PC-9 (cell line): Measurements from ENCODE around the gene GYPC. TPM values are rescaled to one million over a fixed set of nuclear protein-coding genes. Genes with fewer than 3 reads are reported as not detected.

Experiments
- BruUV-seq: library from RNA; stranded (reverse); fragments of 400-500 nt; replicated peaks from 2 replicates; lab custom pipeline; 2021; lab: Mats Ljungman, UMichigan
- CTCF ChIA-PET: fragments of 300-600 bp; sonication (Branson Sonifier 250); formaldehyde crosslinking; loops from one replicate; lab custom pipeline; 2022; ENCODE audit warnings: antibody characterized with exemption; lab: Charles Lee
- POLR2A ChIA-PET: fragments of 300-600 bp; sonication (Branson Sonifier 250); formaldehyde crosslinking; loops from one replicate; lab custom pipeline; 2022; ENCODE audit warnings: antibody characterized with exemption; ENCODE audit not compliant: unreplicated experiment; lab: Charles Lee
- DNase-seq, 2 experiments: peaks; one replicate each; pipeline versions ENCODE4 v3.0.0 to v3.0.0-alpha.2; 2015 to 2022; ENCODE audit warnings: mixed read lengths in 1 of 2
- H2AFZ ChIP-seq: fragments of 200-600 bp; sonication (generic); 2 replicates; pipeline ENCODE4 v1.8.1; 2017; ENCODE audit warnings: antibody characterized with exemption
- H3F3A ChIP-seq: fragments of 200-600 bp; sonication (generic); 2 replicates; pipeline ENCODE4 v1.8.1; 2017; ENCODE audit warnings: antibody characterized with exemption, mild to moderate bottlenecking, low read depth; ENCODE audit not compliant: insufficient read depth
- H3K27ac ChIP-seq: fragments of 200-600 bp; sonication (generic); 2 replicates; pipeline ENCODE4 v1.6.1; 2016; ENCODE audit warnings: mixed run types
- H3K27me3 ChIP-seq: fragments of 200-600 bp; sonication (generic); 2 replicates; pipeline ENCODE4 v1.6.1; 2016; ENCODE audit warnings: low read depth, mixed run types; ENCODE audit not compliant: insufficient read depth
- H3K36me3 ChIP-seq: fragments of 200-600 bp; sonication (generic); 2 replicates; pipeline ENCODE4 v1.6.1; 2016; ENCODE audit warnings: low read depth, mixed run types
- H3K4me1 ChIP-seq: fragments of 200-600 bp; sonication (generic); replicated peaks from 2 replicates; pipeline ENCODE4 v1.6.1; 2016; ENCODE audit warnings: mixed run types; ENCODE audit not compliant: insufficient read depth
- H3K4me2 ChIP-seq: fragments of 200-600 bp; sonication (generic); 2 replicates; pipeline ENCODE4 v1.6.1; 2017; ENCODE audit warnings: mixed run types
- H3K4me3 ChIP-seq: fragments of 200-600 bp; sonication (generic); 2 replicates; pipeline ENCODE4 v1.6.1; 2016; ENCODE audit warnings: mixed run types
- H3K79me2 ChIP-seq: fragments of 200-600 bp; sonication (generic); 2 replicates; pipeline ENCODE4 v1.6.1; 2017; ENCODE audit warnings: low read depth, mixed run types
- H3K9me2 ChIP-seq: fragments of 200-600 bp; sonication (generic); 2 replicates; pipeline ENCODE4 v1.8.1; 2017; ENCODE audit warnings: mild to moderate bottlenecking; ENCODE audit not compliant: insufficient read depth
- H3K9me3 ChIP-seq: fragments of 200-600 bp; sonication (generic); 2 replicates; pipeline ENCODE4 v1.8.1; 2016; ENCODE audit warnings: low read depth; ENCODE audit not compliant: insufficient read depth
- H4K20me1 ChIP-seq: fragments of 200-600 bp; sonication (generic); 2 replicates; pipeline ENCODE4 v1.8.1; 2017; ENCODE audit not compliant: insufficient read depth
- CTCF ChIP-seq: fragments of 200-600 bp; sonication (generic); conservative IDR thresholded peaks from 2 replicates; pipeline ENCODE4 v1.6.1; 2017; ENCODE audit warnings: mixed run types, antibody characterized with exemption, mild to moderate bottlenecking, moderate library complexity
- EZH2 ChIP-seq: fragments of 200-600 bp; sonication (generic); IDR thresholded peaks from 2 replicates; pipeline ENCODE4 v1.8.0; 2017; ENCODE audit warnings: antibody characterized with exemption, low read depth
- intact Hi-C: fragments of 100-400 bp; cut with micrococcal nuclease; formaldehyde crosslinking; loops from one replicate; pipeline ENCODE4 v1.10.0; 2022; ENCODE audit not compliant: unreplicated experiment
- total RNA-seq: library from RNA; stranded (reverse); gene quantifications from 2 replicates; pipeline ENCODE4 v1.2.3, GENCODE V29; 2021

Gene GYPC
- total RNA-seq, 1 experiment from 2014 or later = not detected

DNA sequence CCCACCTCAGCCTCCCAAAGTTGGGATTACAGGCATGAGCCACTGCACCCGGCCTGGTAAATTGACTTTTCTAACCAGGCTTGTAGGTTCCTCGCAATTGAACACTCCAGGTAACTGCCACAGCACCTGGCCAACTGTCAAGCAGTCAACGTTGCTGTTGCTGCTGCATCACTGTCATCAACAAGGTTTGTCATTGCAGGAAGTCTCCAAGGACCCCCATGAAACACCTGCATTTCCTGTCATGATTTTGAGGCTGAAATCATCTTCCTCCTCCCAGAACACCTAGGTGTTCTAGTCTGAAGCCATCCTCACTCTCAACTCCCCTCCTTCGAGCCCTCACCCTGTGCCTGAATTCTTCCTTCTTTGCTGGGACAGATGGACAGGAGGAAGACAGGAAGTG, 29.7 kb downstream of the GYPC start:
- CTCF ChIA-PET = no interaction called here
- Histone ChIP-seq H3K4me1 (no peaks in the 10 kb centered on the region), H3K36me3 (no peaks in the 10 kb centered on the region), H3K9me3 (no peaks in the 10 kb centered on the region), H3F3A (no peaks in the 10 kb centered on the region), H3K79me2 (no peaks in the 10 kb centered on the region), H3K9me2 (no peaks in the 10 kb centered on the region), H3K4me3 (no peak overlapping the region), H3K4me2 (no peak overlapping the region), H4K20me1 (no peaks in the 10 kb centered on the region), H2AFZ (no peak overlapping the region), H3K27ac (no peak overlapping the region), H3K27me3 (peaks cover 78% of the 10 kb centered on the region)
- DNase-seq = no peak
- TF ChIP-seq EZH2 (no peak), CTCF (no peak)
- POLR2A ChIA-PET = no interaction called here
- BruUV-seq = no TSS peak
- intact Hi-C loops = no loop called here

DNA sequence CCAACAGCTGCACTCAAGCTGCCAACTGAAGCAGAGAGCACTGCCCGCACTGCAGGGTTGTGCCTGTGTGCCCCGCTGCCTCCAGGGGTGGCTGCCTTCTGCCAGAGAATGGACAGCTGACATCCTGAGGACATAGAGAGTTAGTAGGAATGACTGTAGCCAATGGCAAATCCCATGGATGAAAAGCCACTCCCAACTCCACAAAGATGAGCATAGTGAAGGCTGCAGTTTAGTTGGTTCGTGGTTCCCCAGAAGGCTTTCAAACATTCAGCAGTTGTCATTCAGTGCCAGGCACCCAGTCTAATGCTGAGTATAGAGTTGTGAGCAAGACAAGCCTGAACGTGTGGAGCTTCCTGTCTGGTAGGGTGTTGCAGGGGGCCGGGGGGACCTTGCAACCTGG, 30.3 kb downstream of the GYPC start:
- POLR2A ChIA-PET = no interaction called here
- Histone ChIP-seq H3K36me3 (no peaks in the 10 kb centered on the region), H3K9me2 (no peaks in the 10 kb centered on the region), H3K4me3 (no peak overlapping the region), H3K9me3 (no peaks in the 10 kb centered on the region), H3K4me1 (no peaks in the 10 kb centered on the region), H4K20me1 (no peaks in the 10 kb centered on the region), H2AFZ (no peak overlapping the region), H3F3A (no peaks in the 10 kb centered on the region), H3K27ac (no peak overlapping the region), H3K27me3 (peaks cover 71% of the 10 kb centered on the region), H3K79me2 (no peaks in the 10 kb centered on the region), H3K4me2 (no peak overlapping the region)
- TF ChIP-seq CTCF (no peak), EZH2 (no peak)
- intact Hi-C loops = no loop called here
- CTCF ChIA-PET = no interaction called here
- no TSS peak for BruUV-seq
- no peak for DNase-seq

DNA sequence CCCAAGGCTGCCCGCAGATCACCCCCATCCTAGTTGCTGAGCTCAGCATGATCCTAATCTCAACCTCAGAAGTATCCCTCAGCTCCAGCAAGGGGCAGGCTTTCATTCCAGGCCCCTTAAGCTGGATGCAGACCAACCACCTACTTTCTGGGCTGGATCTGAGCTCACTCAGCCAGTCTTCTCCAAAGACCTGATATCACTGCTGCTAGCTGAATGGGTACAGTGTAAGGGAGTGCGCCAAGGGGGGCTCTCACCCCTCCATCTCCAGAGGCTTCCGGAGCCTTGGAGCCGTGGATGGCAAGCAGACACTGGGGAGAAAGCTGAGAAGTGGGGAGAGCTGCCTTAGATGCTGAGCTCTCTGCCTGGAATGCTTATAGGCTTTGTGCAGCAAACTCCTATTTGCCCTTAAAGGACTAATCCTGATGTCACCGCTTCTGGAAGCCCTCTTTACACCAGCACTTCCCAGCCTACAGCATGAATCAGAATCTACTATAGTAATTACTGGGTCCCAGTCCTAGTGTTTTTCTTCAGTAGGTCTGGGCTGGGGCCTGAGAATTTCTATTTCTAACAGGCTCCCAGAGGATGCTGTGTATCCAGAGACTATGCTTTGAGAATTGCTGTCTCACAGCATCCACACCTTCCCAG, 31.0 kb downstream of the GYPC start:
- no peak for TF ChIP-seq CTCF
- TF ChIP-seq EZH2 = no peak
- Histone ChIP-seq H3K4me1 (no peaks in the 10 kb centered on the region), H3K27me3 (peaks cover 64% of the 10 kb centered on the region), H3K4me2 (no peak overlapping the region), H3K9me2 (no peaks in the 10 kb centered on the region), H3K79me2 (no peaks in the 10 kb centered on the region), H3F3A (no peaks in the 10 kb centered on the region), H4K20me1 (no peaks in the 10 kb centered on the region), H3K9me3 (no peaks in the 10 kb centered on the region), H2AFZ (no peak overlapping the region), H3K36me3 (no peaks in the 10 kb centered on the region), H3K4me3 (no peak overlapping the region), H3K27ac (no peak overlapping the region)
- no peak for DNase-seq
- ChIA-PET CTCF (no interaction called here), POLR2A (no interaction called here)
- no TSS peak for BruUV-seq
- intact Hi-C loops = no loop called here
